ENCODE results near the gene CHCT1.

CHCT1 gene

DNA sequence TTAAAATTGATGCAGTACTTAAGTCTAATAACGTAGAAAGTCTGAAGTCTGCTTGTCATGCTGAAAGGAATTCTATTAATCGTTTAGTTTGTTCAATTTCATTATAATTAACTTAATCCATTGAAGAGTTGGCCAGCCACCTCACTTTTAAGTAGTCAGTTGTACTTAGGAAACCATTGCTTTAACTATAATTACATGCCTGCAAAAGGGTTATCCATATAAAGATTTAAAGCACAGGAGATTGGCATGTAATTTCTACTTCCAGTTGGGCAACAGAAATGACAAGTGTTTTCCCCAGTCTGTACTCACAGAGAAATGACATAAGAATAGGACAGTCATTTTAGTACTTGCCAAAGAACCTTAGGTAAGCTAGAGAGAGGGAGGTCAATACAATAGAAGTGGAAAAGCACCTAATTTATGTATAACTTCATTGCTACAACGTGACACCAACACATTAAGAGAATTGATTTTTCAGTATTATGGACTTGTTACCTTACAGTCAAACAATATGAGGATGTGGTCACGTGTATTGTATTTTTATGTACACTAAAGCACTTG is 26.7 kb upstream of the CHCT1 start:
- peaks cover 0 to 11% (median 4%) of the 10 kb centered on the region in 4 donors for H3K4me1 ChIP-seq
- H3K36me3 ChIP-seq, result no peaks in the 10 kb centered on the region
- no peaks in the 10 kb centered on the region for H3K27me3 ChIP-seq
- no peak overlapping the region for H3K4me3 ChIP-seq
- no peak for DNase-seq
- no peak overlapping the region for H3K27ac ChIP-seq
- intact Hi-C loops (cut with DNase I; ENCODE audit: low total_unique reads), result no loop called here
- TF ChIP-seq, protein P1, sequence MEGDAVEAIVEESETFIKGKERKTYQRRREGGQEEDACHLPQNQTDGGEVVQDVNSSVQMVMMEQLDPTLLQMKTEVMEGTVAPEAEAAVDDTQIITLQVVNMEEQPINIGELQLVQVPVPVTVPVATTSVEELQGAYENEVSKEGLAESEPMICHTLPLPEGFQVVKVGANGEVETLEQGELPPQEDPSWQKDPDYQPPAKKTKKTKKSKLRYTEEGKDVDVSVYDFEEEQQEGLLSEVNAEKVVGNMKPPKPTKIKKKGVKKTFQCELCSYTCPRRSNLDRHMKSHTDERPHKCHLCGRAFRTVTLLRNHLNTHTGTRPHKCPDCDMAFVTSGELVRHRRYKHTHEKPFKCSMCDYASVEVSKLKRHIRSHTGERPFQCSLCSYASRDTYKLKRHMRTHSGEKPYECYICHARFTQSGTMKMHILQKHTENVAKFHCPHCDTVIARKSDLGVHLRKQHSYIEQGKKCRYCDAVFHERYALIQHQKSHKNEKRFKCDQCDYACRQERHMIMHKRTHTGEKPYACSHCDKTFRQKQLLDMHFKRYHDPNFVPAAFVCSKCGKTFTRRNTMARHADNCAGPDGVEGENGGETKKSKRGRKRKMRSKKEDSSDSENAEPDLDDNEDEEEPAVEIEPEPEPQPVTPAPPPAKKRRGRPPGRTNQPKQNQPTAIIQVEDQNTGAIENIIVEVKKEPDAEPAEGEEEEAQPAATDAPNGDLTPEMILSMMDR (IDR thresholded peaks at IDR 0.05), result no peak
- no peaks in the 10 kb centered on the region for H3K9me3 ChIP-seq

DNA sequence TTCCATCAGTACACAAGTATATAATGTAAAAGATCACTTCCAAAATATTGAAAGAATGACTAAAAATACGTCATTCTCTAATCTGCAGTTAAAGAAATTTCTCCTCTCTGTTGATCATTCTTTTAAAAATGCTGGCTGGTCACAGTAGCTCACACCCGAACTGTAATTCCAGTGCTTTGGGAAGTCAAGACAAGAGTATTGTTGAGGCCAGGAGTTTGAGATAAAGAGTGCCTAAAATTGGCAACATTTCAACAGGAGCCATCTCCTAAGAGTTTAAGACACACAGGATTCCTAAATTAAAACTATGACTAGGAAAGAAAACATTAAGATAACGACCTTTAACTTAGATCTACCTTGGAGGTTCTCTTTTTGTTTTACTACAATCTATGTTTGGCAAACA is 25.9 kb upstream of the CHCT1 start:
- no peak for DNase-seq
- Histone ChIP-seq H3K27me3 (no peaks in the 10 kb centered on the region), H3K9me3 (no peaks in the 10 kb centered on the region), H3K27ac (no peak overlapping the region), H3K4me1 (peaks cover 0 to 7% (median 0%) of the 10 kb centered on the region in 4 donors), H3K36me3 (no peaks in the 10 kb centered on the region), H3K4me3 (no peak overlapping the region)
- intact Hi-C loops (cut with DNase I; ENCODE audit: low total_unique reads), result no loop called here
- TF ChIP-seq, protein P1 (IDR thresholded peaks at IDR 0.05), result no peak

DNA sequence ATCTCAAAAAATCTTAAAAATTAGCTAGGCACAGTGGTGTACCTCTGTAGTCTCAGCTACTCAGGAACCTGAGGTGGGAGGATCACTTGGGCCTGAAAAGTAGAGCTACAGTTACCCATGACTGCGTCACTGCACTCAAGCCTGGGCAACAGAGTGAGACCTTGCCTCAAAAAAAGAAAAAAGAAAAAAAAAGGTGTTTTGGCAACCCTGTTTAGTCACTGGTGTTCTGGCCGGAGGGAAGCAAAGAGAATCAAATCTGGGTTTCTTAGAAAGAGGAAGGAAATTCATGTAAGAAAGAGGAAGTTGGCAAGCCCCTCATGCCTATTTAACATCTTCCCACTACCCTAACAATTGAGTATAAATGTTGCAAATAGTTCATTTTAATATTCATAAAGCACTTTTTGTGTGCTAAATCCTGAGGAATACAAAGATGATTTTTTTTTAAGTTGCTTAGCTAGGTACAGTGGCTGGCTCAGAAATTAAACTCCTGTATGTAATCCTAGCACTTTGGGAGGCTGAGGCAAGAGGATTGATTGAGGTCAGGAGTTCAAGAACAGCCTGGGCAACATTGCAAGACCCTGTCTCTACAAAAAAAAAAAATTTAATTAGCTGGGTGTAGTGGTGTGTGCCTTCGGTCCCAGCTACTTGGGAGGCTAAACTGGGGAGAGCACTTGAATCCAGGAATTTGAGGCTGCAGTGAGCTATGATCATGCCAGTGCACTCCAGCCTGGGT is 23.9 kb upstream of the CHCT1 start:
- no peak for DNase-seq
- no peaks in the 10 kb centered on the region for H3K36me3 ChIP-seq
- no peak overlapping the region for H3K27ac ChIP-seq
- no peaks in the 10 kb centered on the region for H3K4me1 ChIP-seq
- intact Hi-C loops (cut with DNase I; ENCODE audit: low total_unique reads), result no loop called here
- H3K4me3 ChIP-seq, result no peak overlapping the region
- TF ChIP-seq, protein P1 (IDR thresholded peaks at IDR 0.05), result no peak
- H3K9me3 ChIP-seq, result no peaks in the 10 kb centered on the region
- no peaks in the 10 kb centered on the region for H3K27me3 ChIP-seq

DNA sequence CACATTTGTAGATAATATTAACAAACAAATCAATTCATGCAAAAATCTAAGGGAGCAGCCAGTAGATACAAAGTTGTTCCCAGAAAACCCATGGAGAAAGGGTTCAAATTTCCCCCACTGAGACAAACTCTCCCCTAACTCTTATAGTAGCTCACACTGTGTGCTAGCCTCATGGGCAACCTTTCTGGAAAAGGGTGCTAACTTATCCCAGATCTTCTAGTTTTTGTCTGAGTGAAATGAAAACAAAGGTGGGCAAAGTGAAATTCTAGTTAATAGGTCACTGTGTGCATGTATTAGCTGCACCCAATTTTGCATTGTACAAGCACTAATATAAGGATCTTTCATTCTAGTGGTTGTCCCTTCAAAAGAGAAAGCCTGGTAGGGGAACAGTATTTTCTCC is 20.5 kb upstream of the CHCT1 start:
- Histone ChIP-seq H3K27me3 (no peaks in the 10 kb centered on the region), H3K4me1 (no peaks in the 10 kb centered on the region), H3K4me3 (no peak overlapping the region), H3K27ac (no peak overlapping the region), H3K9me3 (no peaks in the 10 kb centered on the region), H3K36me3 (no peaks in the 10 kb centered on the region)
- intact Hi-C loops (cut with DNase I; ENCODE audit: low total_unique reads), result no loop called here
- no peak for DNase-seq
- TF ChIP-seq, protein P1 (IDR thresholded peaks at IDR 0.05), result no peak

DNA sequence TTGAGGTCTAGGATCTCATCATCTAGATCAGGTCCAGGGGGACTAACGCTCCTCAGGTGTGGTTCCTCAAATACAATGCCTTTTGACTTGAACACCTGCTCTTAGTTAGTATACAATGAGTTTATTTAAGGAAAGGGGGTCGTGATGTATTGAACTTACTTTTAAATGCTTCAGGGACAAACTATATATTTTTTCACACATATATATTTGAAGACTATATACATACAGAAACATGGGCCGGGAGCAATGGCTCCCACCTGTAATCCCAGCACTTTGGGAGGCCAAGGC is 18.8 kb upstream of the CHCT1 start:
- H3K4me1 ChIP-seq, result no peaks in the 10 kb centered on the region
- H3K9me3 ChIP-seq, result no peaks in the 10 kb centered on the region
- no peaks in the 10 kb centered on the region for H3K36me3 ChIP-seq
- intact Hi-C loops (cut with DNase I; ENCODE audit: low total_unique reads), result no loop called here
- no peak overlapping the region for H3K27ac ChIP-seq
- H3K27me3 ChIP-seq, result no peaks in the 10 kb centered on the region
- no peak for DNase-seq
- H3K4me3 ChIP-seq, result no peak overlapping the region
- TF ChIP-seq, protein P1 (IDR thresholded peaks at IDR 0.05), result no peak
